GM12872 (cell line): ENCODE results near the gene CEP70.

Source experiments
- TF ChIP-seq, protein P1 (sequence below): IDR thresholded peaks from 3 replicates; pipeline ENCODE4 v1.5.1; 2011; ENCODE audit warnings: low read depth, mild to moderate bottlenecking, low read length, moderate library complexity; ENCODE audit not compliant: insufficient read depth

The CEP70 gene

GRCh38 chr3:138460536-138461205, 133.4 kb downstream of the CEP70 start:
- TF ChIP-seq, protein P1, sequence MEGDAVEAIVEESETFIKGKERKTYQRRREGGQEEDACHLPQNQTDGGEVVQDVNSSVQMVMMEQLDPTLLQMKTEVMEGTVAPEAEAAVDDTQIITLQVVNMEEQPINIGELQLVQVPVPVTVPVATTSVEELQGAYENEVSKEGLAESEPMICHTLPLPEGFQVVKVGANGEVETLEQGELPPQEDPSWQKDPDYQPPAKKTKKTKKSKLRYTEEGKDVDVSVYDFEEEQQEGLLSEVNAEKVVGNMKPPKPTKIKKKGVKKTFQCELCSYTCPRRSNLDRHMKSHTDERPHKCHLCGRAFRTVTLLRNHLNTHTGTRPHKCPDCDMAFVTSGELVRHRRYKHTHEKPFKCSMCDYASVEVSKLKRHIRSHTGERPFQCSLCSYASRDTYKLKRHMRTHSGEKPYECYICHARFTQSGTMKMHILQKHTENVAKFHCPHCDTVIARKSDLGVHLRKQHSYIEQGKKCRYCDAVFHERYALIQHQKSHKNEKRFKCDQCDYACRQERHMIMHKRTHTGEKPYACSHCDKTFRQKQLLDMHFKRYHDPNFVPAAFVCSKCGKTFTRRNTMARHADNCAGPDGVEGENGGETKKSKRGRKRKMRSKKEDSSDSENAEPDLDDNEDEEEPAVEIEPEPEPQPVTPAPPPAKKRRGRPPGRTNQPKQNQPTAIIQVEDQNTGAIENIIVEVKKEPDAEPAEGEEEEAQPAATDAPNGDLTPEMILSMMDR = no peak

- TF ChIP-seq, protein P1 = no peak
Measured at GRCh38 chr3:138459619-138460535, 134.2 kb downstream of the CEP70 start.

DNA sequence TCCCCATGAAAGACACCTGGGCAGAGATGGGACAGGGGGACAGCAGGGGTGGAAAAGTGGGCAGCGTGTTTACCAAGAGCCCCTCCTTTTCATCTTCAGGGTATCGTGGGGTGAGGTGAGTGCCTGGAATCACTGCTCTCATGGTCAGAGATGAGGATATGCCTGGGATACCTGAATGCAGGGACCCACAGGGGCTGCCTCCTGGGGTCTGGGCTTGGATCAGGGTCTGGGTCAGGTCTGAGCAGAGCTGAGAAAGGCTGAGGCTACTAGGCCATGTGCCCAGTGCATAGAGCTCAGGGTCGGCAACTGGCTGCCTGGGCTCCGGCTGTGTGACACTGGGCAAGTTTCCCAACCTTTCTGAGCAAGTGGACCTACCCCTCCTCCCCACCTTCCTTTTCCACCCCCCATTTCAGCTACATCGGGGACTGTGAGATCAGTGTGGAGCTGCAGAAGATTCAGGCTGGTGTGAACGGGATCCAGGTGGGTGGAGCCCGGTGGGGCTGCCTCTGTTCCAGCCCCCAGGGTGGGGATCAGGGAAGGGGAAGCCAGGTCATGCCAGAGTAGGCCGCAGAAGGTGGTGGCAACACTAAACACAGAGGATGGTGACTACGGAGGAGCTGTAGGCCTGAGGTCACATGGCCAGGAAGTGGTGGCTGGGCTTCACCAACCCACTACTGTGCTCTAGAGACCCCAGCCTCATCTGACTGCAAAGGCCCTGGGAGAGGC, 135.1 kb downstream of the CEP70 start:
- TF ChIP-seq, protein P1 = no peak

GRCh38 chr3:138457863-138458735, 136.0 kb downstream of the CEP70 start:
- TF ChIP-seq, protein P1 = no peak

GRCh38 chr3:138456961-138457862, 136.8 kb downstream of the CEP70 start:
- TF ChIP-seq, protein P1 = no peak

DNA sequence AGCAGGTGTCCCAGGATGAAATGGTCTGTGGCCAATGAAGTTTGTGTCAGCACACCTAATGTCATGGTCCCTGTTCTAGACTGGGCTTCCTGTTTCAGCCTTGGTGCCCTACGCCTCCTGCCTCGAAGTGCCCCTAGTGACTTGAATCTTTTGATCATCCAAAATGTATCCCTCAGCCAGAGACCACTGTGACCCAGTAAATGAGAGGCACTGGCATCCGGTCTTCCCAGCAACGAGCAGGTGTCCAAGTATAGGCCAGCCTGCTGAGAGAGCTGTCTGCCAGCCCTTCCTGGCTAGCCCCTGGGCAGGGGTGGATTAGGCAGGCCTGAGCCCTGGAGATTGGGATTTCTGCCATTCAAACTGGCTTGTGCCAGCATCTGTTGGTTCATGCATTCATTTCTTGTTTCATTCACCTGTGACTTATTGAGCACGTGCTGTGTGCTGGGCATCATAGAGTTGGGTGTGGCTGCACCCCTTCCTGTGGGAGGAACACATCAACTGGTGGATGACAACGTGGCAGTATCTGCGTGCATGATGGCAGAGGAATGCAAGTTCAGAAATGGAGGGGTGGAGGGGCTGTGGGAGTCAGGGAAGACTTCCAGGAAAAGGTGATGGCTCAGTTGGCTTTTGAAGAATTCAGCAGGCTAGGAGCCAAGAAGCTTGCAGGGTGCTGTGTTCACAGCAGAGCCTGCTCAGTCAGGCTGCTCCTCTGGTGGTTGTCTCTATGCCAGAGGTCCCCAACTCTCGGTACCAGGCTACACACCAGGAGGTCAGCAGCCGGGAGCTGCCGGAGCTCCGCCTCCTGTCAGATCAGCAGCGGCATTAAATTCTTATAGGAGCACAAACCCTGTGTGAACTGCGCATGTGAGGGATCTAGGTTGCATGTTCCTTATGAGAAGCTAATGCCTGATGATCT, 138.0 kb downstream of the CEP70 start:
- TF ChIP-seq, protein P1 = no peak
